ENCODE data around the gene PGBD1. TPM values are rescaled to one million over a fixed set of nuclear protein-coding genes. Genes with fewer than 3 reads are reported as not detected.
A peak's percentile ranks its signal among the peaks of the same experiment; 100 is the strongest.

PGBD1 gene
- total RNA-seq, 4 donors from 2014 or later: 1.4 to 5.4 (median 4.1) TPM

DNA sequence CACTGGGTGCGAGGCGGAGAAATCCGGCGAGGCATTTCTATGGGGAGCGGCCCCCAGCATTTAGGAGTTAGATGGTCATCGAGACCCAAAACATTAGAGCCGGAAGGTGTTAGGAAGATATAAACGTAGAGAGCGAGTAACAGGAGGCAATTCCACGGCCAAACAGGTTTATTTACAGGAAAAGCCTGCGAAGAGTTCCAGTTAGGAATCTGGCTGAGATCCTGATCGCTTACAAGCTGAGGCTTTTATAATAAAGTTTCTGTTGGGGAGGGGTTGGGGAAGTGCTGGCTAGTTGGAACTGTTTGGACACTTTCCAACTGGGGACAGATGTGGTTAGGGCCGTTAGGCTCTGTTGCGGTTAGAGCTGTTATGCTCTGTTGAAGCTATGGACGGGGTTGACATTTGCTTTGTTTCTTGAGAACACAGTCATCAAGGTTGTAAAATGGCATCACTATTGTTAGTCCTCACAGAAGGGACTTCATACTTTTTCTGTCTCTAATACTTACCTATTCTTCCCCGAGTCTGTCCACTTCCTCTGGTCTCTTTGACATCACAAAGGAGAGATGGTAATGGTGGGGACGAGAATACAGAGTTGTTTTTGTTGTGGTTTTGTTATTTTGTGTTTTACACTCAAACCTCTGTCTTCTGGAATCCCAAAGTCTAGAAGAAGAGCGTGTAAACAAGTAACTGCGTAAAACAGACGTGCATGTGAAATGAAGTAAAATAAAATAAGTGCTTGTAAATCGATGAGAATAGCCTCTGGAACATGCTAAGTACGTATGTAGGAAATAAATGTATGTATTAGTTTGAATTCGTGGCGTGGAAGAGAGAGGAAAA is 55.1 kb downstream of the PGBD1 start:
- no peaks in the 10 kb centered on the region for H3K36me3 ChIP-seq
- DNase-seq: peak; percentile 18 to 19
- 10 to 12% methylated on average over 24 of the region's 24 CpGs for WGBS, 2 donors
- H3K9me3 ChIP-seq: no peaks in the 10 kb centered on the region
- peaks cover 9 to 12% of the 10 kb centered on the region in 2 donors for H3K4me1 ChIP-seq
- intact Hi-C loops (cut with DNase I): no loop called here
- peak overlapping the region; percentile 93 to 96 (median 94) for H3K27ac ChIP-seq
- H3K27me3 ChIP-seq: no peaks in the 10 kb centered on the region
- TF ChIP-seq POLR2A (IDR thresholded peaks at IDR 0.05): no peak
- TF ChIP-seq, protein P1, sequence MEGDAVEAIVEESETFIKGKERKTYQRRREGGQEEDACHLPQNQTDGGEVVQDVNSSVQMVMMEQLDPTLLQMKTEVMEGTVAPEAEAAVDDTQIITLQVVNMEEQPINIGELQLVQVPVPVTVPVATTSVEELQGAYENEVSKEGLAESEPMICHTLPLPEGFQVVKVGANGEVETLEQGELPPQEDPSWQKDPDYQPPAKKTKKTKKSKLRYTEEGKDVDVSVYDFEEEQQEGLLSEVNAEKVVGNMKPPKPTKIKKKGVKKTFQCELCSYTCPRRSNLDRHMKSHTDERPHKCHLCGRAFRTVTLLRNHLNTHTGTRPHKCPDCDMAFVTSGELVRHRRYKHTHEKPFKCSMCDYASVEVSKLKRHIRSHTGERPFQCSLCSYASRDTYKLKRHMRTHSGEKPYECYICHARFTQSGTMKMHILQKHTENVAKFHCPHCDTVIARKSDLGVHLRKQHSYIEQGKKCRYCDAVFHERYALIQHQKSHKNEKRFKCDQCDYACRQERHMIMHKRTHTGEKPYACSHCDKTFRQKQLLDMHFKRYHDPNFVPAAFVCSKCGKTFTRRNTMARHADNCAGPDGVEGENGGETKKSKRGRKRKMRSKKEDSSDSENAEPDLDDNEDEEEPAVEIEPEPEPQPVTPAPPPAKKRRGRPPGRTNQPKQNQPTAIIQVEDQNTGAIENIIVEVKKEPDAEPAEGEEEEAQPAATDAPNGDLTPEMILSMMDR (IDR thresholded peaks at IDR 0.05): no peak
- H3K4me3 ChIP-seq (replicated peaks in 1 of 3): peak overlapping the region; percentile 6 to 54 (median 29)

DNA sequence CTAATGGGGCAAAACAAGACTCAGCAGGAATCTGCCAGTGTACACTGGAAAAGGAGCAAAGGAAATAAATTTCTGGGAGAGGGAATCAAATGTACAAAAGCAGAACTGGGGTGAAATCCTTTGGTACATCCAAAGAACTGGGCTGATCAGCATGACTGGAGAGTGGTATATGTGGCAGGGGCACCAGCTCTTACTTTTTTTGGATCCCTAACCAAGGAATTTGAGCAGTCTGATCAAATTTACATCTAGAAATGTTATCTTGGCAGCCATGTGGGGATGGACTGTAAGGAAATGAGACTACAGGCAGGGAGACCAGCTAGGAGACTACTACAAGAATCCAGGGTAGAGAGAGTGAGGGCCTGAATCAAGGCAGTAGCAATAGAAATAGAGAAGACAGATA is 55.7 kb downstream of the PGBD1 start:
- intact Hi-C loops (cut with DNase I): no loop called here

DNA sequence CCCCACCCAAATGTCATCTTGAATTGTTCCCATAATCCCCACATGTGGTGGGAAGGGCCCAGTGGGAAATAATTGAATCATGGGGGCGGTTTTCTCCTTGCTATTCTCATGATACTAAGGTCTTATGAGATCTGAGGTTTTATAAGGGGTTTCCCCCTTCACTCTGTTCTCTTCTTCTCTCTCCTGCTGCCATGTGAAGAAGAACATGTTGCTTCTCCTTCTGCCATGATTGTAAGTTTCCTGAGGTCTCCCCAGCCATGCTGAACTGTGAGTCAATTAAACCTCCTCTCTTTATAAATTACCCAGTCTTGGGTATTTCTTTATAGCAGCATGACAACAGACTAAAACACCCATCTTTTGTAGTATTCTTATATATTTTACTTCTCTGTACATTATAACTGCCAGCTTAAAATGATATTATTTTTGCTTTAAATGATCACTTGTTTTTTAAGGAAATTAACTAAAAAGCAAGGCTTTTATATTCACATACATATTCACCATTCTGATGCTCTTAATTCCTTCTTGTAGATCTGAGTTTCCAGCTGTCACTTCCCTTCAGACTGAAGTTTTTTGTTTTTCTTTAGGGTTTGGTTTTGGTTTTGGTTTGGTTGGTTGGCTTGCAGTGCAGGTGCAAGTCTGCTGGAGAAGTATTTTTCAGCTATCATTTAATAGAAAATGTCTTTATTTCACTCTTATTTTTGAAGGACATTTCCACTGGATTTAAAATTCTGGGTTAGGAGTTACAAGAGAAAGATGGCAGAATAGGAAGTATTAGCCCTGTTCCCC is 59.1 kb downstream of the PGBD1 start:
- H3K36me3 ChIP-seq: no peaks in the 10 kb centered on the region
- H3K9me3 ChIP-seq: no peaks in the 10 kb centered on the region
- 84 to 87% methylated on average over 1 of the region's 1 CpG for WGBS, 2 donors
- intact Hi-C loops (cut with DNase I): no loop called here
- H3K27ac ChIP-seq: no peak overlapping the region
- no peak for DNase-seq
- H3K27me3 ChIP-seq: no peaks in the 10 kb centered on the region
- no peak overlapping the region for H3K4me3 ChIP-seq (replicated peaks in 1 of 3)
- H3K4me1 ChIP-seq: peaks cover 9% of the 10 kb centered on the region in 2 donors
- TF ChIP-seq POLR2A (IDR thresholded peaks at IDR 0.05): no peak
- TF ChIP-seq, protein P1 (IDR thresholded peaks at IDR 0.05): no peak

More for the DNA sequence above, 55.7 kb downstream of the PGBD1 start:
- Histone ChIP-seq H3K27me3 (no peaks in the 10 kb centered on the region), H3K27ac (peak overlapping the region in 2 of 3 donors; percentile 94 to 96), H3K4me1 (peaks cover 9 to 12% of the 10 kb centered on the region in 2 donors), H3K9me3 (no peaks in the 10 kb centered on the region), H3K4me3 (replicated peaks in 1 of 3) (no peak overlapping the region), H3K36me3 (no peaks in the 10 kb centered on the region)
- TF ChIP-seq POLR2A (IDR thresholded peaks at IDR 0.05): no peak
- TF ChIP-seq, protein P1 (IDR thresholded peaks at IDR 0.05): no peak
- DNase-seq: no peak

DNA sequence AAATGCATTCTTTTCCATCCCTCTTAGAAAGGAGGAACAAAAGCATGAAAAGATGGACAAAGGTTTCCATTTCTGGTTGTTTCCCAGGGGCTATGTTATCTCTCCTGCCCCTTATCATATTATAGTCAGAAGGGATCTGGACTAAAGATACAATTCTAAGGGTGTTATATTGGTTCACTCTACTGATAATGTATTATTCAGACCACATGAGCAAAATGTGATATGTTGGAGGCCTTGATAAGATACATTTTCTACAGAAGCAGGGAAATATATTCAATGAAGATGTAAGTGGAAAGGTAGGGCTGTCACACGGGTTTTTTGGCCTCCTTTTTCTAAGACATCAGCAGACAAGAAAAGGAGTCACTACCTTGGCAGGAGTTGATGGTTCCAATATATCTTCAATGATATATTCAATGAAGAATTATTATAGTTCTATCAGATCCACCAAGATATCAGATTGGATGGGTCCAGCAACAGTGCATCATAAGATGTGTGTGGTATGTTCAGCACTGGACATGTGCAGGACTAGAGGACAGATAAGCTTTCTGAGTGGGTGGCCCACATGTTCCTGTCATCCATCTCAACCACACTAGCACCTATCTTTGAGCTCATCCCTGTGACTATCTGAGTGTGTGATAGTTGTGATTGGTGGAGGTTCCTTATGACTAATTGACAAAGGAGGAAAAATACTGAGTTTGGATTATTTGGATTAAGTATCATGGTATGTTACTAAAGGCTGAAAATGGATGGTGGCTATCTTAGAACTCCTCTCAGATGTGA is 62.7 kb downstream of the PGBD1 start:
- no peak for TF ChIP-seq POLR2A (IDR thresholded peaks at IDR 0.05)
- TF ChIP-seq, protein P1 (IDR thresholded peaks at IDR 0.05): no peak
- Histone ChIP-seq H3K4me1 (no peaks in the 10 kb centered on the region), H3K27ac (no peak overlapping the region), H3K9me3 (no peaks in the 10 kb centered on the region), H3K36me3 (no peaks in the 10 kb centered on the region), H3K4me3 (replicated peaks in 1 of 3) (no peak overlapping the region), H3K27me3 (no peaks in the 10 kb centered on the region)
- whole genome bisulfite sequencing, 2 donors: 56 to 58% methylated on average over 1 of the region's 1 CpG
- intact Hi-C loops (cut with DNase I): no loop called here
- no peak for DNase-seq
